NCI-H510A (cell line): ENCODE data around the gene DIPK1B.

Source experiments
- DNase-seq: peaks from one replicate; lab custom pipeline; 2025; lab: John Stamatoyannopoulos, UW

The DIPK1B gene

GRCh38 chr9:136673088-136673974 lies 39.0 kb upstream of the DIPK1B start:
- no peak for DNase-seq

DNA sequence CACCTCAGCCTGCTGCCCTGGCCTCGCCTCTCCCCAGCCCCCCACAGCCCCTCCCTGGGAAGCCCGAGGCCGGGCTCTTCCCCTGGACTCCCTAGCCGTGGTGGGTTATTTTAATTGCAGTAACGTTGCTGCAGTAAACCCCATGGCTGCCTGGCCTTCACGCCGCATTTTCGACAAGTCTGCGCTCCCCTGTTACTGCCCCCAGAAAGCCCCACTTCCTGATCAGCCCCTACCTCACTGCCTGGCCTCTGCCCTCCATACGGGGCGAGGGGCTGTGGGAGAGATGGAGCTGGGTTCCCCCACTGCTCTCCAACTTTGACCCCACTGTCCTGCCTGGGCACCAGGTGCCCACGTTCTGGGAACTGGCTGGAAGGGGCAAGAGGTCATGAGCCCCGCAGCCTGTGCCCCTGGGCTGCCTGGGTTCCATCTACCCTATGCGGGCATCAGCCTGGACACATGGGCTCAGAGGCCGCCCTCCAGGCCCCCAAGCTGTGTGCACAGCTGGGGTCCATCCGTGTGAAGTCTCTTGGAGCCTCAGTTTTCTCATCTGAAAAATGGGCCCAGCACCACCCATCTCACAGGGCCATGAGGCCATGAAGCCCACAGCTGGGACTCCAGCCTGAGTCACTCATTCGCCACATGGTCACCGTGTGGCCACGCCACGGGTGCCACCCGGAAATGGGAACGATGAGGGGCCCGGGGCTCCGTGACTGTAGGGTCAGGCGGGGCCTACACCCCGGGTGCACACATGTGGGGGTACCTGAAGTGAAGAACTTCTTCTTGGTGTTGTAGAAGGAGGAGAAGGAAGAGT lies 38.2 kb upstream of the DIPK1B start:
- no peak for DNase-seq

GRCh38 chr9:136674786-136675349 lies 37.5 kb upstream of the DIPK1B start:
- no peak for DNase-seq

DNA sequence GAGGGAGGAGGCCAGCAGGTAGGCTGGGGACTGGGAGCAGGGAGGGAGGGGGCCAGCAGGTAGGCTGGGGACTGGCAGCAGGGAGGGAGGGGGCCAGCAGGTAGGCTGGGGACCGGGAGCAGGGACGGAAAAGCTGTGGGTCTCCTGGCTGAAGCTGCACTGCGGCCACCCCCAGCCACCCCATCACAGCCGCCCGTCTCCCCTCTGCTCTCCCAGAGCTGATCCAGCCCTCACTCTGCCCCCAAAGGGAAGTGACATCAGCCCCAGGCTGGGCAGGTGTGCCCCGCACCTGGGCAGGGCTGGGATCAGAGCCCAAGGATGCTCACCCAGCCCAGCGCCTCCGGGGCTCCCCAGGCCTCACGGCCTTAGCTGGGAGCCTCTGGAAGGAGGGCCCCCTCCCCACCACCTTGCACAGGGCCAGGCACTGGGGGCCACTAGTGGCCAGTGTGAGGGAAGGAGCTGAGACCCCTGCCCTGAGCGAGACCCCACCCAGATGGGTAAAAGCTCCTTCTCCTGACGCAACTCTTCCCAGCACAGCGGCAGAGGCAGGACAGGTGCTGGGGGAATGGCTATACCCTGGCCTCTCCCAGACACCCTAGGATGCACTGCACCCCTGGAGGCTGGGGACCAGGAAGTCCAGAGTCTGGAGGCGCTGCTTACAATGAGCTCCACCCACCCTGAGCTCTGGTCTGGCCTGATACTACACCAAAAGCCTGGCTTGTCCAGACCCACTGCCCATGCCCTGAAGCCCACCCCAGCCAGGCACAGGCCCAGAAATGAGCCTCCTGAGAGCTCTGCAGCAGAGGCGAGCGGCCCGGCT lies 36.7 kb upstream of the DIPK1B start:
- DNase-seq, result no peak

DNA sequence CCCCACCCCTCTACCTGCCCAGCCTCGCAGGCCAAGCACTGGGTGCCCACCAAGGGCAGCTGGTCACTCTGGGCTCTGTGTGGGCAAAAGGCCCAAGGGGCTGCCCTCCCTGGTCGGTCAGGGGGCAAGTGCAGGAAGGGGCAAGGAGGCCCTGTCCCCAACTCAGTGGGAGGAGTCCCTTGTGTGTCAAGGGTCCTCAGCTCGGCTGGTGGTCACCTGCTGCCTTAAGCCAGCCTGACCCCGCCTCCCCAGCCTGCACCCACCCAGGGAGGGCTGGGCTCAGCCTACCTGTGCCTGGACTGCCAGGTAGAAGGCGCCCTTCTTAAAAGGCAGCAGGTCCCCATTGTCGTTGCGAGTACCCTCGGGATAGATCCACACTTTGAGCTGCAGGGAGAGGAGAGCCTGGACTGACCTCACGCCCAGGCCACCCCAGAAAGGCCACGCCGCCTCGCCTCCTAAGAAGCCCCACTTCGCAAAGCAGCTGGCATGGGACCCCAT lies 36.0 kb upstream of the DIPK1B start:
- no peak for DNase-seq

- DNase-seq, result no peak
These were observed 35.3 kb upstream of the DIPK1B start for GRCh38 chr9:136676920-136677686.

- no peak for DNase-seq
These were observed 34.3 kb upstream of the DIPK1B start for GRCh38 chr9:136678034-136678433.

GRCh38 chr9:136678624-136679023 lies 33.7 kb upstream of the DIPK1B start:
- DNase-seq, result no peak

DNA sequence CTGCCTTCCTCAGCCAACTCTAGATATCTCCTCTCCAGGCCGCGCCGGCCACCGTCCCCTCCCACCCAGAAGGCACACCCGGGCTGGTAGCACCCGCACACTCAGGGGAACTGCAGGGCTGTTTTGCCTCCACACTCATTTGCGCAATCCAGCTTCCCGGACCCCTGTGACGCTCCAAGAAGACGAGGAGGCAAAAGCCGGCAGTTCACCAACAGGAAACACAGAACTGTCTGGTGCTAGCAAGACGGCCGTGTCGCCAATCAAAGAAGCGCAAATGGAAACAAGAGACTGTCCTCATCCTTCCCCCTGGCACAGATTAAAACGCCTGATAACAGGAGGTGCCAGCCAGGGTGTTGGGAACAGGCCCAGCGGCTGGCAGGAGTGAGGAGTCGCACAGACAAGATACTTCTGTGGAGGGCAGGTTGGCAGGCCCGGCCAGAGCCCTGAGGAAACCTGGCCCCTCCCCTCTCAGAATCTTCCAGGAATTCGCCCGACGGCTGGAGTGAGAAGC lies 32.9 kb upstream of the DIPK1B start:
- DNase-seq, result no peak

DNA sequence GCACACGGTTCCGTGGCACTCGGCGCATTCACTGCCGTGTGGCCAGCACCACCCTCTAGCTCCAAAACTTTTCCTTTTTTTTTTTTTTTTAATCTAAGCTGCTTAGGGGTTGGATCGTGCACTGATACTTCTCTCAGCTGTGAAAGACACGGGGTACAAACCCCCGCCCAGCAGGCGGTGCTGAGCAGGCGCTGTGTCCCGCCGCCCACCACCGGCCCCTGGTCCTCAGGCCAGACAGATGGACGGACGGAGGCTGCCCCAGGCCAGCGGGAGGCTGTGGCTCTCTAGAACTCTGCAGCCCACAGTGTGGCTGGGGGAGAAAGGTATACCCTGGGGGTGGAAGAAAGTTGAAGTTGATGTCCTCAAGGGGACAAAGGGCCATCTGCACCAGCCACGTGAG lies 31.3 kb upstream of the DIPK1B start:
- DNase-seq, result no peak

DNA sequence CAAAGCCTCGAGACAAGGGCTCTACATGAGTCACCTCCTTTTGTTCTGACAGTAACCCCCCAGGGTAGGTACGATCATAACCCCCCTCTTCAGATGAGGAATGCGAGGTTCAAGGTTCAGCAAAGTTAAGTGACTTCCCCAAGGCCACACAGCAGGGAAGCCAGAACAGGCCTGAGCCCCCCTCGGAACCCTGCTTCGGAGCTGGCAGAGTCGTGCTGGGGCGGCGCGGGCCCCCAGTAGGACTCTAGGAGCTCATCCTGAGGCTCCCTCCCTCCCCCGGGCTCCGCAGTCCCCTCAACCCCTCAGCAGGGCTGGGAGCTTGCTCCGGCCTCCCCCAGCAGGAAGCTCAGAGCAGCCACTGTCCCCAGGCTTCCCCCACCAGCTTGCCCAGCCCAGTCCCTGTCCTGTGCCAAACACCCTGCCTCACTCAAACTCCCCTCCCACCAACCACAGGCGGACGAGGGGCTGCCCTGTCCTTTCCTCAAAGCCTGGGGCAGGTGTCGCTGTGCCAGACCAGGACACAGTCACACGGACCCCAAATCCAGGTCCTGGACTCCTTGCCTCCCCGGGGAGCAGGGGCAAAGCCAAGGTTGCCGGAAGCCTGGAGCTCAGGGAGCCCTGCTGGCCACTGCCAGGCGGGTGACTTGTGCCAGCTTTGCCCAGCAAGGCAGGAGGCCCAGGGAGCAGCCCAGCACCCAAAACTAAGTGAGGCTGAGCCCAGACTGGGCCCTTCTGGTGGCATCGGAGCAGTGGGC lies 30.2 kb upstream of the DIPK1B start:
- no peak for DNase-seq

GRCh38 chr9:136682710-136683109 lies 29.7 kb upstream of the DIPK1B start:
- no peak for DNase-seq

DNA sequence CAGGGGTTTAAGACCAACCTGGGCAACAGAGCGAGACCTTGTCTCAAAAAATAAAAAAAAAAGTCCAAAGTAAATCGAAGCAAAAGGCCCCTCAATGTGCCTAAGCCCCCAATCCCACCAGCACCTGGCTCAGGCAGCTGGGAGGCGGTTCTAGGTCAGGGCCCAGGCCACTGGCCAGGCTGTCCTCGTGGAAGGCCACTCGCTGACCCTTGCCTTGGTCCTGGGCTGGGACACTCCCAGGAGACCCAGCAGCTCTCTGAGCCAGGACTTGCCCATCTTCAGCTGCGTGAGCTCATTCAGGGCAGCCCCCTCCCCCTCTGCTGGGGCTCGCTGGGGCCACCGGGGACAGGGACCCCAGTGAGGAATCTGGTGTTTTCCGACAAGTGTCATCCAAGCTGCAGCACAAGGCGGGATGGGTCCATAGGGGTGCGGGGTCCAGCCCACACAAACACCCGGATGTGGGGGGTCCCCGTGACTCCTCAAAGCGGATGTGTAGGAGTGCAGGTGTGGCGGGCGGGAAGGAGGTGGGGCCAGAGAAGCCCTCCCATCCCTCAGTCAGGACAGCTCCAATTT lies 29.1 kb upstream of the DIPK1B start:
- DNase-seq, result no peak

DNA sequence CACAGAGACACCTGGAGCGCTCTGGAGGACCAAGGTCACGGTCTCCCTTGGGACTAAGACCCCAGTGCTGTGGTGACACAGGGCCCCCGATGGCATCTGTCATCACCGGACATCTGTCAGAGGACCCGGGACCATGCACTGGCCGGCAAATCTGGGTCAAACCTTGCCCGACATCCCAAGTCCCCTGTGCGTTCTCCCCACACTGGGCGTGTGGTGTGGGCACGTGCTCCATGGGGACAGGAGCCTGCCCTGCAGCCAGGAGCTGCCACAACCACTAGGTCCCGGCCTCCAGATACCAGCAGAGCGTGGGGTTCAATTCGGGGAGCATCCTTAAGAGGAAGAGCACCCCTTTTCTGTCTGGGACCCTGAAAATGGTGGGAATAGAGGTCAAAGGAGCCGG lies 28.6 kb upstream of the DIPK1B start:
- DNase-seq, result no peak

DNA sequence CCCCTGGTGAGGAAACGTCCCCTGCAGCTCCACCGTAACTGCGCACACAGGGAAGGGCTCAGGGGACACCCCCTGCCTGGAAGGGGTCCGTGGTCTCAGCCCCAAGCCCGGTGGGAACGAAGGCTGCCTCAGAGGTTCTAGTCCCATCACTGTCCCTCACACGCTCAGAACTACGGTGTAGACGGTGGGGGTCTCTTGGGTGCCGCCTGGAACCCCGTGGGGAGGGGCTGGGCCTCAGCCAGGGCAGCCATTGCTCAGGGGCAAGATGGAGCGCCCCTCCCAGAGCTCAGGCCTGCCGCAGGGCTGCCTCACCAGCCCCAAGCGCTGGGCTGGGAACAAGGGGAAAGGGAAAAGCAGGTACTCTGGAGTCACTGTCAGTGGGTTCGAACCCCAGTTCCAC lies 28.0 kb upstream of the DIPK1B start:
- no peak for DNase-seq

- DNase-seq, result no peak
These were observed 27.6 kb upstream of the DIPK1B start for GRCh38 chr9:136684799-136685198.

DNA sequence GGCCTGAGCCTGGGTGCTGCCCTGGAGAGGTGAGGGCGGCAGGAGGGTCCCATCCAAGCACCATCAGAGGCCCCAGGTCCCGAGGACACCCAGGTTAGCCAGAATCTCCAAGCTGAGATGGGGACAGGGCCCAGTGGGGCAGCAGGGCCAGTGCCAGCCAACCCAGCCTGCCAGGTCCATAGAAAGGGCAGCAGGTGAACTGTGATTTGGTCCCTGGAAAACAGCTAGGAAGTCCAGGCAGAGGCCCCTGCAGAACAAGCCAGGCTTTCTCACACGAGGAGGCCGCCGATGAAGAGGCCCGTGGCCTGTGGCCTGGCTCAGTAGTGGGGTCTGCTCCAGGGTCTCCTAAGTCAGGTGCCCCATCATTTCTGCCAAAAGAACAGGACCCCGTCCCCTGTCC lies 27.2 kb upstream of the DIPK1B start:
- DNase-seq, result no peak

GRCh38 chr9:136685790-136686533 lies 26.4 kb upstream of the DIPK1B start:
- DNase-seq, result no peak

DNA sequence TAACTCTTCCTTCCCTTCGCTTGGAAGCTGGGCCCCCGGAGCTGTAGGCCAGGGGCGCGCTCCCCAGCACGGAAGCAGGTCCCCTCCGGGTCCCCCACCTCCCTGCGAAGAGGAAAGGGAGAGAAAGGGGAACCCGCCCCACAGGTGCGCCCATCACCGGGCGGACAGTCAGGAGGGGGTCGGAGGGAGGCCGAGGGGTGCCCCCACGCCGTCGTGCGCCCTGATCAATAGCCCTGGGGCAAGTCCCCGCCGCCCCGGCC lies 25.9 kb upstream of the DIPK1B start:
- DNase-seq, result no peak
